Caki2 (cell line): ENCODE results near the gene PLCB1. TPM values are rescaled to one million over a fixed set of nuclear protein-coding genes. Genes with fewer than 3 reads are reported as not detected.
"Not testable (repeated sequence)": the region's sequence is repeated elsewhere in the genome, so short reads cannot be mapped to it uniquely, and the experiment has no call there.

Source experiments
- DNase-seq: peaks from one replicate; pipeline ENCODE4 v3.0.0-alpha.2; 2015; ENCODE audit warnings: low read depth
- in situ Hi-C: cut with HindIII; loops from 2 replicates; pipeline ENCODE4 v1.10.0; 2016; ENCODE audit warnings: low sequenced_read_pairs, low pct_unique_long_range_greater_than_20kb, mixed read lengths
- total RNA-seq: library from RNA; depleted of rRNA; stranded (reverse); fragments of >200 nt; shearing (Covaris generic); gene quantifications from 2 replicates; pipeline ENCODE4 v1.2.3, GENCODE V29; 2014; ENCODE audit warnings: low replicate concordance

PLCB1 gene
- total RNA-seq, 1 experiment from 2014 or later: 2.4 TPM

DNA sequence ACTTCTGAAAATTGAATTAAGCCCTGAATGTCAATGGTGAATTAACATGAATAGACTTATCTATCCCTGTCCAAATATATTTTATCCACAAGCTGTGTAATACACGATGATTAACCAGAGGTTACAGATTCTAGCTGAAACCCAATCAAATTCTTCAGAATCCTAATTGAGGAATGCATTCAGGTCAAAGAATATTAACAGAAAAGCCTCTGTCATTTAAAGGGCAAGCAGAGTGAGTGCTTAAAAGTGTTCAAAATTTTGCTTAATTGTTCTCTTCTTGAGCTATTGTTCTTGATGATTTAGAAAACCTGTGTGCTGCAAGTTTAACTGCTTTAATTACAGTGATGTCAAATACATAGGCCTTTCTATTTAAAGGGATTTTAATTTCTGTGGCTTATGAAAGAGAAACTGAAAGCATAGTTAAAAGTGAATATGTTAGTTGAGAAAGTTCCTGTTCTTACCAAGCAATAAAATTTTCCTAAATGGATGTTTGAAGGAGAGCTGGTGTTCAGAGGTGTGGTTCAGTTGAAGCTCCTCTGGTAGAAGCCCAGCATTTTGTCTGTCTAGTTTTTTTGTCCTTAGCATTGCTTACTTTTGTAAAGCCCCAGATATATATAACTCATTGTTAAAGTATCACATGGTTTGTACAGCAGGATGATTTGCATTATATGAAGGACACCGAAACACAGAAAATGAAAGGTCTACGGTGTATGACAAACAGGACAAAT is 470.5 kb downstream of the PLCB1 start:
- in situ Hi-C loops: no loop called here
- DNase-seq: no peak

GRCh38 chr20:8608470-8608869 is 476.4 kb downstream of the PLCB1 start:
- in situ Hi-C loops: no loop called here

DNA sequence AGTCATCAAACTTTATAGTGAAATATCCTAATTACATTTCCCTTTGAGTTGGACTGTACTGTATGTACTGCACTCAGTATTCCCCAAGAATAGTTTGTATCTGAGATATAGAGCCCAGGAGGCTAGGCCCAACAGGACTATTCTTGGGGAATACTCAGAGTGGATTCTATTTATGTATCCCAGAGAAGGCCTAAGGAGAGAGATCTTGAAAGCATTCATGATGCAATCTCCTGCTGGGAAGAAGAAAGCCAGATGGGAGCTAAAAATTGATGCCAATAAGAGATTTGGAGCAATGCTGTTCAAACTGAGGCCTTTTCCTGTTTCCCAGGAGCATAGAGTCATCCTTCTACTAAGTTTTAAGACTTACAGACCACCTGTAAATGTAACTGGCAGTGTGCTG is 484.7 kb downstream of the PLCB1 start:
- in situ Hi-C loops: no loop called here
- DNase-seq: no peak

More at GRCh38 chr20:8608470-8608869, 476.4 kb downstream of the PLCB1 start:
- no peak for DNase-seq

DNA sequence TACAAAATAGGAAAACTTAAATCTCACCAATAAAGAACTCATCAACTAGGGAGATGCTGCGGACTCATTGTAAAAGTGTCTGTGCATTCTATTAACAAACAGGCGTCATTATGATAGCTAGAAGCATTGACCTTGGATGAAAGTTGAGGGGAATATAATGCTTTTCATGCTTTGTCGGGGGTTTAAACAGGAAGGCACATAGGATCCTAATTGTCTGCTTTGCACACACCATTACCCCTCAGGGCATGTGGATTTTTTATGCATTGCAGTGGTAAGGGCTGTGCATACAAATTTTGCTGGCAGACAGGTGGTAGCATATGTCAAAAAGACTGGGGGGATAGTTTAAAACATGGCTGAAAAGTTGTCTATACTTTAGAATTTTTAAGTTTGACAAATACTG is 488.9 kb downstream of the PLCB1 start:
- DNase-seq: no peak
- in situ Hi-C loops: no loop called here

DNA sequence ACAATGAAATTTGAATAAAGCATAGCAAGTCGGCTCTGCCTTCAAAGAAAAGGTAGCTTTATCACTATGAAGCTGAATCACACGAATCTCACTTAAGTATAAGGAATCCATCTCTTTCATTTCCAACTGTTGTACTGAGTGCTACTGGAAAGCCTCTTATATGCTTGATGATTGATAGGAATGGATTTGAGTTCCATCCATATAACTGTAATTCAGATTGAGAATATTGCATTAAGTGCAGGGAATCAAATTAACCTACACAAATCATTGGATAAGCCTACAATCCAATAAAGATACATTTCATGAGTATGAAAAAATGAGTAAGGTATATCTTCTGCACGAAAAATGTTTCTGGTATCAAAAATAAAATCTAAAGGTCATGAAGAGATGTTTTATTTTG is 492.0 kb downstream of the PLCB1 start:
- DNase-seq: no peak
- in situ Hi-C loops: no loop called here

GRCh38 chr20:8624616-8625015 is 492.6 kb downstream of the PLCB1 start:
- in situ Hi-C loops: no loop called here
- no peak for DNase-seq

DNA sequence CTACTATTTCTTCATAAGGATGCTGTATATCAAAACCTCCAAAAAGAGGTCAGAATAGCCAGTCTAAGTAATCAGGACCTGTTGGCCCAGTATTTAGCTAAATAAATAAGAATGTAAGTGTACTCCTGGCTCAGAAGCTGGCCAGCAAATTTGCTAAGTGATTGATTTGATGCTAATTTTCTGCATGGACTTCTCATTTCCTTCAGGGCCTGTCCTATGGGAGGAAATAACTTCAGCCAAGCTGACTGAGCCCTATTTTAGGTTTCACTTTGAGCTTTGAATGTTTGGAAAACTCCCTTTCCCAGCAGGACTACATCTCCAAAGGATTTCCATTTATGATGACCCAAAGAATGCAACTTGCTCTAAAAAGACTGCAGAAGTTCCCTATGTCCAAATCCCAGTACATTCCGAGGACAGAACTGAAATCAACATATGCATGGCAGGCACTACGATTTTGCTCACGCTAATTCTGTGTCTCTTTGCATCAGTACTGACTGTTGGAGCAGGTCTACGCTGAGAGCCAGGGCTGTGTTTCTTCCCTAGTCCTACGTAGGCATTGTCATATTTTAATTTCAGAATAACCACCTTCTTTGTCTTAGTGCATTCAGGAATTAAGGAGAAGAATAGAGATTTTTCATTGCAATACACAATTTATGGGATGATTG is 495.4 kb downstream of the PLCB1 start:
- in situ Hi-C loops: no loop called here
- no peak for DNase-seq

- no peak for DNase-seq
- in situ Hi-C loops: no loop called here
Observed at GRCh38 chr20:8631271-8631670, 499.2 kb downstream of the PLCB1 start.

DNA sequence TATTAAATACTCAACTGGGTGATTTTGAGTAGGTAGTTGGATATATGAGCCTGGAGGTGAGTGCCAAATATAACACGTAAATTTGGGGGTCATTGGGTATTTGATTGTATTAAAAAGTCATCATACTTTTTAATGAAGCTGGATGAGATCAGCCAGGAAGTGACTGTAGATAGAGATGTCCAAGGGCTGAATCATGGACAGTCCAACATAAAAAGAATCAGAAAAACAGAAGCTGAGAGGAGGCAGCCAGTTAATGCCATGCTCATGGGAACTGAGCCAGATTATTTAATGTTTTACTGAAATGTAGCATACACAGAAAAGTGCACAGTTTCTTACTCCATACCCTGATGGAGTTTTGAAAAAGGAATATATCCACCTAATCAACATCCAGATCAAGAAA is 501.3 kb downstream of the PLCB1 start:
- in situ Hi-C loops: no loop called here
- DNase-seq: no peak

DNA sequence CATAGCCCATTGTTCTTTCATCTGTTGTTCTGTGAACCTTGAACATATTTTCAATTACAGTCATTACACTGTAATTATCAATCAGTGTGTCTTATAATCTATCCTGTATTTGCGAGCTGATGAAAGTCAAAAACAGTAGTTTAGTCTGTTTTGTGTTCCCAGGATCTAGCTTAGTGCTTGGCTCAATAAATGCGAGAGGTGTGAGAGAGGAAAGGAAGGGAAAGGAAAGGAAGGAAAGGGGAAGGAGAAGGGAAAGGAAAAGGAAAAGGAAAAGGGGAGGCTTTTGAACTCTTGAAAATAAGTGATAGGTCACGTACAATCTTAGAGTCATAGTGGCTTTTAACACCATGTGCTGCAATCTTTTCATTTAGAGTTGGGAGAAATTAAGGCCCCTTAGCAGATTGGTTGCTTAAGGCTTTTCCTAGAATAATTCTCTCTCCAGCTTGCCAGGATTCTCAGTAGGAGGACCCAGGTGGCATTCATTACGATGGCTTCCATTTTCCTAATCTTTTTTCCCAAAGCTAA is 503.0 kb downstream of the PLCB1 start:
- in situ Hi-C loops: no loop called here

DNA sequence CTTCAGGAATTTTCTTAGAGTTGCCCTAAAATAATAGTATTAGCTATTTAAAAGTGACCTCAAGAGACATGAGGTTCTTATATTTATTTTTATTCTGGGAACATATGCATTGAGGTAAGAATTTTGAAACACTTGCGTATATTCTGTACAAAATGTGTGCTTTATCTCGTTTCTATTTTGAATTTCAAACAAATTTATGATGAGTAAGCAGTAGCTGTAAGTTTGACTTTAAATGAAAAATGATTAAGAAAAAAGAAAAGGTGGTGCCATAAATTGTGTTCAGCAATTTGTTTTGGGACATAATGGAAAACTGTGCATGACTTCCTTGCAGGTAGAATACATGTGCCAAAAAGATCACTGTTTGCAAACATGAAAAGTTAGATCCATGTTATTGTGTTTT is 503.8 kb downstream of the PLCB1 start:
- DNase-seq: no peak
- in situ Hi-C loops: no loop called here

More for the DNA sequence above, 503.0 kb downstream of the PLCB1 start:
- DNase-seq: no peak

DNA sequence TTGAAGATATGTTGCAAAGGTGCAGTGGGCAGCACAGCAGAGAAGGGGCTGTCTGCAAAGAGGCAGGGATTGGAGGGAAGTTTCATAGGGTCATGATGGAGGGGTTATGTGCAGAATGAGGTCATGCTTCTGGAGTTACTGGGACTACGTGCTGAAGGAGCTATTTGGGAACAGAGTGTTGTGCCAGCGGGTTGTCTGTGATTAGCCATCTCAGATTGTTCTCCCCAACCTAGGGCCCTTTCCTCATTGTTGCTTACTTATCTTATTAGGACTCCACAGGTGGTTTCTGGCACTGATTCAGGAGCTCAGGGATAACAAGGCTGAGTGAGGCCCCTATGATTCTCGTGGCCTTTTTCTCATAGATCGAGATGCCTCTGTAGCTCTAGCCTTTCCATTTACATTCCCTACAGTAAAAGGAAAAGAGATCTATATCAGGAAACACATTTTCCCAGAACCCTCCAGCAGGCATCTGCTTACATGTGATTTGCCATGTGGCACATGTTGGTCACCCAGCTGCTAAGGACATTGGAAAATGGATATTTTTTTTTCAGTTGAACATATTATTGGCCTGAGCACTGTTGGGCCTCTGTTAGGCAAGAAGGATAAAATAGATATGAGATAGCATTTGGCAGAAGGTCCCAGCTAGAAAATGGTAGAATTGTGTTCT is 507.2 kb downstream of the PLCB1 start:
- DNase-seq: no peak
- in situ Hi-C loops: no loop called here

GRCh38 chr20:8640461-8640860 is 508.4 kb downstream of the PLCB1 start:
- DNase-seq: no peak
- in situ Hi-C loops: no loop called here

DNA sequence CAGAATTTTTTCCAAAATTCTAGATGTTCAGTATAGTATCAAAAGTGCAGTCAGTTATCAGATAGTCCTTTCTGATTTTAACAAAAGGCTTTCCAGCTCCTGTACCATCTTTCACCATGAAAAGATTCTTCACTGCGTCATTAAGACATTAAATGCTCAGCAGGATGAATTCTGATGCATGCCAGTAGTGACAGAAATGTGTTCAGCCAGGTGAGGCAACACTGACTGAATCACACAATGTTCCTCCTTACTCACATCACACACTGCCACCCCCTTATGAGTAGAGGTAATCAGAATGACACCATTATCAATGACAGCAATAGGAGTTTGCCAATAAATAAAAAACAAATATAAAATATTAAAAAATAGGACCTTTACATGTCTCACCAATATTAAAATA is 510.2 kb downstream of the PLCB1 start:
- DNase-seq: no peak
- in situ Hi-C loops: no loop called here

DNA sequence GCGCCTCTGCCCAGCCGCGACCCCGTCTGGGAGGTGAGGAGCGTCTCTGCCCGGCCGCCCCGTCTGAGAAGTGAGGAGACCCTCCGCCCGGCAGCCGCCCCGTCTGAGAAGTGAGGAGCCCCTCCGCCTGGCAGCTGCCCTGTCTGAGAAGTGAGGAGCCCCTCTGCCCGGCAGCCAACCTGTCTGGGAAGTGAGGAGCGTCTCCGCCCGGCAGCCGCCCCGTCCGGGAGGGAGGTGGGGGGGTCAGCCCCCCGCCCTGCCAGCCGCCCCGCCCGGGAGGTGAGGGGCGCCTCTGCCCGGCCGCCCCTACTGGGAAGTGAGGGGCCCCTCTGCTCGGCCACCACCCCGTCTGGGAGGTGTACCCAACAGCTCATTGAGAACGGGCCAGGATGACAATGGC is 512.4 kb downstream of the PLCB1 start:
- in situ Hi-C loops: not testable (repeated sequence)

GRCh38 chr20:8645326-8645725 is 513.3 kb downstream of the PLCB1 start:
- DNase-seq: no peak
- in situ Hi-C loops: no loop called here

More for the DNA sequence above, 512.4 kb downstream of the PLCB1 start:
- not testable (repeated sequence) for DNase-seq

- no peak for DNase-seq
- in situ Hi-C loops: no loop called here
Observed at GRCh38 chr20:8646033-8646441, 514.0 kb downstream of the PLCB1 start.

DNA sequence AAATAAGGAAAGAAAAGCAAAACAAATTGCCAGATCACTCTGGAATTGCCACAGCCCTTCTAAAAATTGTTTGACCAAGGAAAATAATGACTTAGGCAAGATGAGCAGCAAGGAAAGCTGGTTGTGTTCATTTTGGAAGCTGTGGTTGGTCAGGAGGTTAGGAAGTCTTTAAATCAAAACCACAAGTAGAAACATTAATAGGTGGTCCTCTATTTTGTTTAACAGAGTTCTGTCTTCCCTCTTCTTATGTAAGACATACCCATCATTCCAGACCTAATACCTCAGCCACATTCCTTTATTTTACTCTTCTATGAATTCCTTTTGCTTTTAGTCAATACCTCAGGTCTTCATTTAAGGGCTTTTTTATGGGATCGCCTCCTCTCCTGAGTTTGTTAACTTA is 514.6 kb downstream of the PLCB1 start:
- DNase-seq: no peak

GRCh38 chr20:8647961-8648441 is 515.9 kb downstream of the PLCB1 start:
- DNase-seq: no peak
- in situ Hi-C loops: no loop called here

More for the DNA sequence above, 514.6 kb downstream of the PLCB1 start:
- in situ Hi-C loops: no loop called here
